Measurements from ENCODE around the gene H2AZ2. TPM values are rescaled to one million over a fixed set of nuclear protein-coding genes. Genes with fewer than 3 reads are reported as not detected.

H2AZ2 gene
- total and polyA plus RNA-seq, 2 experiments from 2014 or later: 165 to 179 TPM

- H4K20me1 ChIP-seq (ENCODE audit: insufficient read depth): no peaks in the 10 kb centered on the region
- H3K9me3 ChIP-seq (ENCODE audit: low read depth): no peaks in the 10 kb centered on the region
- H3K9me2 ChIP-seq (ENCODE audit: insufficient read depth): no peaks in the 10 kb centered on the region
- no peak overlapping the region for H2AFZ ChIP-seq
- WGBS, 2 experiments (ENCODE audit: low coverage in 1 of 2, low lambda C conversion rate in 2 of 2, missing lambda C conversion rate in 2 of 2): 64 to 68% methylated on average over 2 of the region's 2 CpGs
- no peak overlapping the region for H3K27ac ChIP-seq
- no peak overlapping the region for H3K9ac ChIP-seq
- H3K4me3 ChIP-seq: no peak overlapping the region
- no peaks in the 10 kb centered on the region for H3F3A ChIP-seq (ENCODE audit: insufficient read depth)
- no peaks in the 10 kb centered on the region for H3K4me1 ChIP-seq (ENCODE audit: insufficient read depth)
- in situ Hi-C loops (cut with MboI): no loop called here
- TF ChIP-seq EZH2 (IDR thresholded peaks at IDR 0.05; ENCODE audit: insufficient read depth, poor library complexity, severe bottlenecking) (no peak), EZH2phosphoT487 (IDR thresholded peaks at IDR 0.05; ENCODE audit: insufficient read depth, low read depth) (no peak)
- H3K4me2 ChIP-seq (ENCODE audit: unreplicated experiment): no peak overlapping the region
- no peaks in the 10 kb centered on the region for H3K27me3 ChIP-seq (replicated peaks; ENCODE audit: insufficient read depth)
- no peak for DNase-seq
- no peaks in the 10 kb centered on the region for H3K36me3 ChIP-seq (ENCODE audit: low read depth)
- H3K79me2 ChIP-seq (ENCODE audit: insufficient read depth): no peaks in the 10 kb centered on the region
These were observed 28.6 kb downstream of the H2AZ2 start for GRCh38 chr7:44819292-44819691.

- H3F3A ChIP-seq (ENCODE audit: insufficient read depth): no peaks in the 10 kb centered on the region
- in situ Hi-C loops (cut with MboI): no loop called here
- H3K9me2 ChIP-seq (ENCODE audit: insufficient read depth): no peaks in the 10 kb centered on the region
- no peaks in the 10 kb centered on the region for H3K27me3 ChIP-seq (replicated peaks; ENCODE audit: insufficient read depth)
- TF ChIP-seq EZH2phosphoT487 (IDR thresholded peaks at IDR 0.05; ENCODE audit: insufficient read depth, low read depth): no peak
- no peak for TF ChIP-seq EZH2 (IDR thresholded peaks at IDR 0.05; ENCODE audit: insufficient read depth, poor library complexity, severe bottlenecking)
- no peak overlapping the region for H3K27ac ChIP-seq
- no peak overlapping the region for H3K9ac ChIP-seq
- no peak overlapping the region for H3K4me2 ChIP-seq (ENCODE audit: unreplicated experiment)
- 77 to 80% methylated on average over 2 of the region's 2 CpGs for WGBS, 2 experiments (ENCODE audit: low coverage in 1 of 2, low lambda C conversion rate in 2 of 2, missing lambda C conversion rate in 2 of 2)
- H3K4me3 ChIP-seq: no peak overlapping the region
- H3K79me2 ChIP-seq (ENCODE audit: insufficient read depth): no peaks in the 10 kb centered on the region
- DNase-seq: no peak
- H3K4me1 ChIP-seq (ENCODE audit: insufficient read depth): no peaks in the 10 kb centered on the region
- no peaks in the 10 kb centered on the region for H4K20me1 ChIP-seq (ENCODE audit: insufficient read depth)
- H3K36me3 ChIP-seq (ENCODE audit: low read depth): no peaks in the 10 kb centered on the region
- H2AFZ ChIP-seq: no peak overlapping the region
- no peaks in the 10 kb centered on the region for H3K9me3 ChIP-seq (ENCODE audit: low read depth)
These were observed 33.0 kb downstream of the H2AZ2 start for GRCh38 chr7:44814919-44815318.

- Histone ChIP-seq H3F3A (ENCODE audit: insufficient read depth) (no peaks in the 10 kb centered on the region), H3K9me3 (ENCODE audit: low read depth) (no peaks in the 10 kb centered on the region), H3K79me2 (ENCODE audit: insufficient read depth) (no peaks in the 10 kb centered on the region), H3K27me3 (replicated peaks; ENCODE audit: insufficient read depth) (no peaks in the 10 kb centered on the region), H3K36me3 (ENCODE audit: low read depth) (no peaks in the 10 kb centered on the region), H3K9me2 (ENCODE audit: insufficient read depth) (no peaks in the 10 kb centered on the region), H3K4me1 (ENCODE audit: insufficient read depth) (no peaks in the 10 kb centered on the region), H3K9ac (no peak overlapping the region), H2AFZ (no peak overlapping the region), H4K20me1 (ENCODE audit: insufficient read depth) (no peaks in the 10 kb centered on the region), H3K4me3 (no peak overlapping the region), H3K4me2 (ENCODE audit: unreplicated experiment) (no peak overlapping the region), H3K27ac (no peak overlapping the region)
- DNase-seq: no peak
- in situ Hi-C loops (cut with MboI): no loop called here
- no peak for TF ChIP-seq EZH2 (IDR thresholded peaks at IDR 0.05; ENCODE audit: insufficient read depth, poor library complexity, severe bottlenecking)
- 96 to 100% methylated on average over 5 to 6 of the region's 6 CpGs for WGBS, 2 experiments (ENCODE audit: low coverage in 1 of 2, low lambda C conversion rate in 2 of 2, missing lambda C conversion rate in 2 of 2)
These were observed 36.3 kb downstream of the H2AZ2 start for GRCh38 chr7:44811571-44811970.

- in situ Hi-C loops (cut with MboI): no loop called here
- no peaks in the 10 kb centered on the region for H3K36me3 ChIP-seq (ENCODE audit: low read depth)
- H3K9ac ChIP-seq: no peak overlapping the region
These were observed 36.8 kb downstream of the H2AZ2 start for GRCh38 chr7:44811093-44811492.

GRCh38 chr7:44808914-44809393, 38.9 kb downstream of the H2AZ2 start:
- no peaks in the 10 kb centered on the region for H3K79me2 ChIP-seq (ENCODE audit: insufficient read depth)
- H3K9me3 ChIP-seq (ENCODE audit: low read depth): no peaks in the 10 kb centered on the region
- 74 to 77% methylated on average over 4 of the region's 4 CpGs for WGBS, 2 experiments (ENCODE audit: low coverage in 1 of 2, low lambda C conversion rate in 2 of 2, missing lambda C conversion rate in 2 of 2)
- no peaks in the 10 kb centered on the region for H3K27me3 ChIP-seq (replicated peaks; ENCODE audit: insufficient read depth)
- in situ Hi-C loops (cut with MboI): no loop called here
- H3F3A ChIP-seq (ENCODE audit: insufficient read depth): peaks cover 22% of the 10 kb centered on the region
- no peak overlapping the region for H3K9ac ChIP-seq
- DNase-seq: no peak
- no peak overlapping the region for H3K27ac ChIP-seq
- H3K9me2 ChIP-seq (ENCODE audit: insufficient read depth): no peaks in the 10 kb centered on the region
- H3K4me1 ChIP-seq (ENCODE audit: insufficient read depth): no peaks in the 10 kb centered on the region
- TF ChIP-seq EZH2phosphoT487 (IDR thresholded peaks at IDR 0.05; ENCODE audit: insufficient read depth, low read depth): no peak
- no peak for TF ChIP-seq EZH2 (IDR thresholded peaks at IDR 0.05; ENCODE audit: insufficient read depth, poor library complexity, severe bottlenecking)
- peaks cover 2% of the 10 kb centered on the region; the same call in 1 of the 2 replicates for H3K36me3 ChIP-seq (ENCODE audit: low read depth)
- H4K20me1 ChIP-seq (ENCODE audit: insufficient read depth): no peaks in the 10 kb centered on the region
- no peak overlapping the region for H3K4me3 ChIP-seq
- H2AFZ ChIP-seq: no peak overlapping the region
- no peak overlapping the region for H3K4me2 ChIP-seq (ENCODE audit: unreplicated experiment)

More at GRCh38 chr7:44811093-44811492, 36.8 kb downstream of the H2AZ2 start:
- no peaks in the 10 kb centered on the region for H4K20me1 ChIP-seq (ENCODE audit: insufficient read depth)
- H2AFZ ChIP-seq: no peak overlapping the region
- no peaks in the 10 kb centered on the region for H3K9me2 ChIP-seq (ENCODE audit: insufficient read depth)
- H3K4me1 ChIP-seq (ENCODE audit: insufficient read depth): no peaks in the 10 kb centered on the region
- no peak overlapping the region for H3K4me3 ChIP-seq
- no peak overlapping the region for H3K4me2 ChIP-seq (ENCODE audit: unreplicated experiment)
- H3K27me3 ChIP-seq (replicated peaks; ENCODE audit: insufficient read depth): no peaks in the 10 kb centered on the region
- no peaks in the 10 kb centered on the region for H3K79me2 ChIP-seq (ENCODE audit: insufficient read depth)
- no peak overlapping the region for H3K27ac ChIP-seq
- no peaks in the 10 kb centered on the region for H3K9me3 ChIP-seq (ENCODE audit: low read depth)
- peaks cover under 1% of the 10 kb centered on the region; the same call in 1 of the 2 replicates for H3F3A ChIP-seq (ENCODE audit: insufficient read depth)
- TF ChIP-seq EZH2phosphoT487 (IDR thresholded peaks at IDR 0.05; ENCODE audit: insufficient read depth, low read depth) (no peak), EZH2 (IDR thresholded peaks at IDR 0.05; ENCODE audit: insufficient read depth, poor library complexity, severe bottlenecking) (no peak)
- DNase-seq: peak; percentile 30
